Progenitor cell of endocrine pancreas (in vitro differentiated cells): Measurements from ENCODE around the gene LRRC15. TPM values are rescaled to one million over a fixed set of nuclear protein-coding genes. Genes with fewer than 3 reads are reported as not detected.

Experiments used
- DNase-seq: peaks from one replicate; pipeline ENCODE4 v3.0.0; 2021; ENCODE audit warnings: low spot score; ENCODE audit not compliant: unreplicated experiment
- H3K27ac Mint-ChIP-seq: 2 replicates; pipeline ENCODE4 v1.8.0; 2021; ENCODE audit warnings: mild to moderate bottlenecking, moderate library complexity, mixed read lengths
- H3K27me3 Mint-ChIP-seq: 2 replicates; pipeline ENCODE4 v1.8.0; 2021; ENCODE audit warnings: mixed read lengths
- H3K36me3 Mint-ChIP-seq: 2 replicates; pipeline ENCODE4 v1.8.0; 2022; ENCODE audit warnings: mixed read lengths; ENCODE audit not compliant: insufficient read depth
- H3K4me1 Mint-ChIP-seq: 2 replicates; pipeline ENCODE4 v1.8.0; 2021; ENCODE audit warnings: low read depth, mixed read lengths
- H3K4me3 Mint-ChIP-seq: 2 replicates; pipeline ENCODE4 v1.8.0; 2021; ENCODE audit warnings: low read depth, mild to moderate bottlenecking, moderate library complexity, mixed read lengths
- H3K9me3 Mint-ChIP-seq: 2 replicates; pipeline ENCODE4 v1.8.0; 2021; ENCODE audit warnings: low read depth, mixed read lengths
- total RNA-seq: library from RNA; stranded (reverse); gene quantifications from 2 replicates; pipeline ENCODE4 v1.2.1, GENCODE V29; 2021
- TF ChIP-seq, protein P1 (sequence below): fragments of 200-600 bp; sonication (generic); IDR thresholded peaks from one replicate; pipeline ENCODE4 v1.5.0; 2021; ENCODE audit warnings: antibody characterized with exemption, mild to moderate bottlenecking; ENCODE audit not compliant: unreplicated experiment

Gene LRRC15
- total RNA-seq, 1 donor from 2014 or later: not detected

DNA sequence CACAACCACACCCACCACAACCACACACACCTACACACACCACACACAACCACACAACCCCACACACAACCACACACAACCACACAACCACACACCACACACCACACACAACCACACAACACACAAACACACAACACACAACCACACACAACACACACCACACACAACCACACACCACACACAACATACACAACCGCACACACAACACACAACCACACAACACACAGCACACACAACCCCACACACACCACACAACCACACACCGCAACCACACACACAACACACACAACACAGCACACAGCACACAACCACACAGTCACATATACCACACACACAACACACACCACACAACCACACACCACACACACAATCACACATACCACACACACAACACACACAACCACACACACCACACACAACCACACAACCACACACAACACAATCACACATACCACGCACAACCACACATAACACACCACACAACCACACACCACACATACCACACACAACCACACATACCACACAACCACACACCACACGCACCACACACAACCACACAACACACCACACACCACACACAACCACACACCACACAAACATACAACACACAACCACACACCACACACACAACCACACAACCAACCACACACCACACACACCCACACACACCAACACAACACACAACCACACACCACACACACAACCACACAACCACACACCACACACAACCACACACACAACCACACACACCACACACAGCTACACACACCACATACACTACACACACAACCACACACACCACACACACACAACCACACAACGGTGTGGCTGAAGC lies 42.1 kb downstream of the LRRC15 start:
- DNase-seq: no peak
- Mint-ChIP-seq H3K9me3 (no peaks in the 10 kb centered on the region), H3K27me3 (peaks cover 3% of the 10 kb centered on the region), H3K36me3 (no peaks in the 10 kb centered on the region), H3K27ac (no peak overlapping the region), H3K4me3 (no peak overlapping the region), H3K4me1 (peaks cover 20% of the 10 kb centered on the region)
- TF ChIP-seq, protein P1, sequence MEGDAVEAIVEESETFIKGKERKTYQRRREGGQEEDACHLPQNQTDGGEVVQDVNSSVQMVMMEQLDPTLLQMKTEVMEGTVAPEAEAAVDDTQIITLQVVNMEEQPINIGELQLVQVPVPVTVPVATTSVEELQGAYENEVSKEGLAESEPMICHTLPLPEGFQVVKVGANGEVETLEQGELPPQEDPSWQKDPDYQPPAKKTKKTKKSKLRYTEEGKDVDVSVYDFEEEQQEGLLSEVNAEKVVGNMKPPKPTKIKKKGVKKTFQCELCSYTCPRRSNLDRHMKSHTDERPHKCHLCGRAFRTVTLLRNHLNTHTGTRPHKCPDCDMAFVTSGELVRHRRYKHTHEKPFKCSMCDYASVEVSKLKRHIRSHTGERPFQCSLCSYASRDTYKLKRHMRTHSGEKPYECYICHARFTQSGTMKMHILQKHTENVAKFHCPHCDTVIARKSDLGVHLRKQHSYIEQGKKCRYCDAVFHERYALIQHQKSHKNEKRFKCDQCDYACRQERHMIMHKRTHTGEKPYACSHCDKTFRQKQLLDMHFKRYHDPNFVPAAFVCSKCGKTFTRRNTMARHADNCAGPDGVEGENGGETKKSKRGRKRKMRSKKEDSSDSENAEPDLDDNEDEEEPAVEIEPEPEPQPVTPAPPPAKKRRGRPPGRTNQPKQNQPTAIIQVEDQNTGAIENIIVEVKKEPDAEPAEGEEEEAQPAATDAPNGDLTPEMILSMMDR: no peak

DNA sequence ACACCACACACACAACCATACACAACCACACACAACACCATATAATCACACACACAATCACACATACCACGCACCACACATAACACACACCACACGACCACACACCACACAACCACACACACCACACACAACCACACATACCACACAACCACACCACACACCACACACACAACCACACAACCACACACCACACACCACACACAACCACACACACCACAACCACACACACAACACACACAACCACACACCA lies 42.6 kb downstream of the LRRC15 start:
- no peak overlapping the region for H3K27ac Mint-ChIP-seq
- peaks cover 3% of the 10 kb centered on the region for H3K27me3 Mint-ChIP-seq
- H3K36me3 Mint-ChIP-seq: no peaks in the 10 kb centered on the region
- H3K4me1 Mint-ChIP-seq: peaks cover 25% of the 10 kb centered on the region
- TF ChIP-seq, protein P1: no peak
- H3K9me3 Mint-ChIP-seq: no peaks in the 10 kb centered on the region
- no peak overlapping the region for H3K4me3 Mint-ChIP-seq
- DNase-seq: no peak

DNA sequence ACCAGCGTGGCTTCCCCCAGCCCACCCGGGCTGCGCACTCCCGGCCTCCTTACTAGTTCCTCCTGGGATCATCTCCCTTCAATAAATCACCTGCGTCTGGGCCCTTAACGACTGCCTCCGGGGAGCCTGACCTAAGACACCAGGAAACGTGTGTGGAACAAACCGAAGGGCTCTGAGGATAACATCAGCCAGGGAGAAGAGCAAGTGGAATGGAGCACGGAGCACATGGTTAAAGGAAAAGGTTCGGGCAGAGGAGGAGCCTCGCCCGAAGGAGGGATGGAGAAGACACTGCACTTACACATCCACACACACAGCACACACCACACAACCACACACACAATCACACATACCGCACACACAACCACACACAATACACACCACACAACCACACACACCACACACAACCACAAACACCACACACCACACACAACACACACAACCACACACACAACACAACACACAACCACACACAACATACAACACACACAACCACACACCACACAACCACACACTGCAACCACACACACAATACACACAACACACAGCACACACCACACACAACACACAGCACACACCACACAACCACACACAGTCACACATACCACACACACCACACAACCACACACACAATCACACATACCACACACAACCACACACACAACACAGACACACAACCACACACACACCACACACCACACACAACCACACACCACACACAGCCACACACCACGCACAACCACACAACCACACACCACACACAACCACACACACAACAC lies 43.2 kb downstream of the LRRC15 start:
- Mint-ChIP-seq H3K27me3 (peaks cover 3% of the 10 kb centered on the region), H3K36me3 (no peaks in the 10 kb centered on the region), H3K27ac (no peak overlapping the region), H3K4me1 (peaks cover 28% of the 10 kb centered on the region), H3K9me3 (no peaks in the 10 kb centered on the region), H3K4me3 (no peak overlapping the region)
- DNase-seq: no peak
- TF ChIP-seq, protein P1: no peak

DNA sequence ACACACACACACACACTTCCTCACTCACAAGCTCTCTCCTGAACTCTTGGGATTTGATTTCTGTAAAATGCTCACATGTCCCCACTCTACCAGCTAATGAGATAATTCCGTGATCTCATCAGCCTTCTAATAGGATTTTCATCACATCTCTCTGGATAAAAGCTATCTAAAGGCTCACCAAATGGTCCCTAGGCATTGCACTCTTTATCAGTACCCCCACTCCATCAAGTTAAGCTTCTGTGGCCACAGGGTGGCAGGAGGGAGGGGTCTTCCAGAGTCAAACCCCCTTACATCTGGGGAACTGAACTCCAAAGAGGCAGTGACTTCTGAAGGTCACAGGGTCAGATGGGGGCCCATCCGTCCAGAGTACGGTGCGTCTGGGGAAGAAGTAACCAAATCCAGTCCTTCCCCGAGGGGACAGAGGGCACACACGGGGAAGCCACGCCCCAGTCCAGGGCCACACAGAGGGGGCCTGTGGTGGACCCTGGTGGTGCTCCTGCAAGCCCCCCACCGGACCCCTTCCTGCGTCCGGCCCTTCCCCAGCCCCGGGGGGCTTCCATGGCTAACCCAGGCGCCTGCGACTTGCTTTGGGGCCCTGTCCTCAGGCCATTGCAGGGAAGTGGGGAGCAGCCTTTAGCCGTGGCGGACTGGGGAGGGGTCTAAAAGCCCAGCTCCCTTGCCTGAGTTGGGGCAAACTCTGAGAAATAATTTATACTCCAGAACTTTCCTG lies 44.0 kb downstream of the LRRC15 start:
- no peak overlapping the region for H3K4me3 Mint-ChIP-seq
- no peaks in the 10 kb centered on the region for H3K9me3 Mint-ChIP-seq
- no peak overlapping the region for H3K27ac Mint-ChIP-seq
- peaks cover 3% of the 10 kb centered on the region for H3K27me3 Mint-ChIP-seq
- DNase-seq: no peak
- no peaks in the 10 kb centered on the region for H3K36me3 Mint-ChIP-seq
- peaks cover 36% of the 10 kb centered on the region for H3K4me1 Mint-ChIP-seq
- TF ChIP-seq, protein P1: no peak

DNA sequence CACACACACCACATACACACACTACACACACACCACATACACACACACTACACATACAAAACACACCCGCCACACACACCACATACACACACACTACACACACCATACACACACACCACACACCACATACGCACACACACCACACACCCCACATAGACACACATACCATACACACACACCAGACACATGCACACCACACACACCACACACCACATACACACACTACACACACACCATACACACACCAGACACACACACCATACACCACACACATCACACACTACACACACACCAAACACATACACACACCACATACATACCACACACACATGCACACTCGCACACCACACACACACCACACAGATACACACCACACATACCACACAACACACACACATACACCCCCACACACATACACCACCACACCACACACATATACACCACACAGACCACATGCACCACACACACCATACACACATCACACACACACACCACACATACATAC lies 44.7 kb downstream of the LRRC15 start:
- peaks cover 38% of the 10 kb centered on the region for H3K4me1 Mint-ChIP-seq
- no peaks in the 10 kb centered on the region for H3K9me3 Mint-ChIP-seq
- H3K27me3 Mint-ChIP-seq: peaks cover under 1% of the 10 kb centered on the region
- TF ChIP-seq, protein P1: no peak
- no peak overlapping the region for H3K27ac Mint-ChIP-seq
- no peak for DNase-seq
- no peaks in the 10 kb centered on the region for H3K36me3 Mint-ChIP-seq
- no peak overlapping the region for H3K4me3 Mint-ChIP-seq
